OCI-M1 (cell line): Measurements from ENCODE around the gene SEC24C.
"Not testable (repeated sequence)": the region's sequence is repeated elsewhere in the genome, so short reads cannot be mapped to it uniquely, and the experiment has no call there.

Experiments used
- DNase-seq: peaks from one replicate; lab custom pipeline; 2025; lab: John Stamatoyannopoulos, UW

Gene SEC24C, protein sequence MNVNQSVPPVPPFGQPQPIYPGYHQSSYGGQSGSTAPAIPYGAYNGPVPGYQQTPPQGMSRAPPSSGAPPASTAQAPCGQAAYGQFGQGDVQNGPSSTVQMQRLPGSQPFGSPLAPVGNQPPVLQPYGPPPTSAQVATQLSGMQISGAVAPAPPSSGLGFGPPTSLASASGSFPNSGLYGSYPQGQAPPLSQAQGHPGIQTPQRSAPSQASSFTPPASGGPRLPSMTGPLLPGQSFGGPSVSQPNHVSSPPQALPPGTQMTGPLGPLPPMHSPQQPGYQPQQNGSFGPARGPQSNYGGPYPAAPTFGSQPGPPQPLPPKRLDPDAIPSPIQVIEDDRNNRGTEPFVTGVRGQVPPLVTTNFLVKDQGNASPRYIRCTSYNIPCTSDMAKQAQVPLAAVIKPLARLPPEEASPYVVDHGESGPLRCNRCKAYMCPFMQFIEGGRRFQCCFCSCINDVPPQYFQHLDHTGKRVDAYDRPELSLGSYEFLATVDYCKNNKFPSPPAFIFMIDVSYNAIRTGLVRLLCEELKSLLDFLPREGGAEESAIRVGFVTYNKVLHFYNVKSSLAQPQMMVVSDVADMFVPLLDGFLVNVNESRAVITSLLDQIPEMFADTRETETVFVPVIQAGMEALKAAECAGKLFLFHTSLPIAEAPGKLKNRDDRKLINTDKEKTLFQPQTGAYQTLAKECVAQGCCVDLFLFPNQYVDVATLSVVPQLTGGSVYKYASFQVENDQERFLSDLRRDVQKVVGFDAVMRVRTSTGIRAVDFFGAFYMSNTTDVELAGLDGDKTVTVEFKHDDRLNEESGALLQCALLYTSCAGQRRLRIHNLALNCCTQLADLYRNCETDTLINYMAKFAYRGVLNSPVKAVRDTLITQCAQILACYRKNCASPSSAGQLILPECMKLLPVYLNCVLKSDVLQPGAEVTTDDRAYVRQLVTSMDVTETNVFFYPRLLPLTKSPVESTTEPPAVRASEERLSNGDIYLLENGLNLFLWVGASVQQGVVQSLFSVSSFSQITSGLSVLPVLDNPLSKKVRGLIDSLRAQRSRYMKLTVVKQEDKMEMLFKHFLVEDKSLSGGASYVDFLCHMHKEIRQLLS

DNA sequence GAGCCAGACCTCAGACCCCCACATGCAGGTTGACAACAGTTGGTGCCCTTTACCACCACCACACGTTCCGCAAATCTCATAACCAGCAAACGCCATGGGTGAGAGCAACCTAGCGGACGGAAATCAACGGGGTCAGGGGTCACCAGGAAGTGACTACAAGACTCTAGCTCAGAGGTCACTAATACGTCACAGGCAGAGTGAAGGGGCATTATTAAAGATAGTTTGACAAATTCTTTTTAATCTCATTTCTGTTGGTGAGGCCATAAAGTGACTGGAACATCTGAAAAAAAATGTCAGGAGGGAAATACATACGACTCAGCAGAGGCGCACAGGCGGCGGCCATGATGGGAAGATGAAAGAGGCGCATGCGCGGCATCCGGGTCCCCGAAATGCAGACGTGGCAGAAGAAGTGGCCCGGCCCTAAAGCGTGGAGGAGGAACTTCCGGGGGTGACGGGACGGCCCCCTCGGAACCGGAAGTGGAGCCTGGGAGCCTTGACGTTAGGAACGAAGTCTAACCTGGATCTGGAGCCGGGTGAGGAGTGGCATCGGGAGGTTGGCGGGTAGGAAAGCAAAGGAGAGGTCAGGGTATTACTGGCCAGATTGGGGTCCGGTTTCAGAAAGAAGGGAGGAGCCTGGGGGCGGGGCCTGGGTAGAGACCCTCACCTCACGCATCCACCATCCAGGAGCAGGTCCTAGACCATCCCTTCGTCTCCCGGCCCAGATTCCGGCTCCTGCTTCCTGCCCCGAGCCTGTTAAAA is at the start of gene SEC24C:
Gene SEC24C (plus strand): TSS at position 468 of the 759 bp plus-strand sequence. CDS start 2,461 bp downstream, outside the sequence.
- DNase-seq, result peak; percentile 99

DNA sequence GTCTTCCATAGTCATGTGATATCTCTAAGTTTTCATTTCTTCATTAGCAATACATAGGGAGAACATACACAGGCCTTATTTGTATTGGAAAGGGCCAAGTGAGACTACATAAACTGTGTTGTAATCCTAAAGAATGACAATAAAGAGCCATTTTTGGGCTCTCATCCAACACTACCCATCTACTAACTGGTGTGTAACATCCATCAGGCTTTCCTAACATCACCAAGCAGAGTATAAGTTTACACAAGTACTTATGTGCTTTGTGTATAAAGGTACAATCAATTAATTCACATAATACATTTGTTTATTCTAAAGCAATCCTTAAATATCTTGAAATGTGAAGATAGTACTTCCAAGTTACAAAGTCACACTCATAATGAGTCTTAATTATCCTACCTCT is 48.9 kb upstream of the SEC24C start:
- DNase-seq, result not testable (repeated sequence)

DNA sequence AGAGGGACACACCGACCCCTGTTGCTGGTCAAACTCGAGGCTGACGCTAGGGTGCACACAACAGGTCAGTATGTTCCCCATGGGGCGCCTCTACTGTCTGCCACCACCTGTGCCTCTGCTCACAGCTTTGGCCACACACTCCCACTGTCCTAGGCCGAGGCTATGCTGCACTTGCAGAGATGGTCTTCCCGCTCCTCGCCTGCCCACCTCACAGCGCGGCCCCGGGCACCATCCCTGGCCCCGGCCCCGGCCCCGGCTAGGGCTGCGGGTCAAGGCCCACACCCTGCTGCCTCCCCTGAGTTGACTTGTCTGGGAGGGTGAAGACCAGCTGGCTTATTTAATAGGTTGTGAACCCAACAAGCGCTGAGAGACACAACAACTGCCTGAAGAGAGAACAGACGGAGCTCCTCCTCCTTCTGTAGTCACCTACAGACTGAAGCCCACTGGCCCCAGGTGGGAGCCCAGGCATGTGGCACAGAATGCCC is 46.5 kb upstream of the SEC24C start, which contains the start of gene AGAP5:
Gene AGAP5 (minus strand): TSS at position 435 of the 485 bp plus-strand sequence. CDS start 354 bp downstream, at position 81.
- not testable (repeated sequence) for DNase-seq

DNA sequence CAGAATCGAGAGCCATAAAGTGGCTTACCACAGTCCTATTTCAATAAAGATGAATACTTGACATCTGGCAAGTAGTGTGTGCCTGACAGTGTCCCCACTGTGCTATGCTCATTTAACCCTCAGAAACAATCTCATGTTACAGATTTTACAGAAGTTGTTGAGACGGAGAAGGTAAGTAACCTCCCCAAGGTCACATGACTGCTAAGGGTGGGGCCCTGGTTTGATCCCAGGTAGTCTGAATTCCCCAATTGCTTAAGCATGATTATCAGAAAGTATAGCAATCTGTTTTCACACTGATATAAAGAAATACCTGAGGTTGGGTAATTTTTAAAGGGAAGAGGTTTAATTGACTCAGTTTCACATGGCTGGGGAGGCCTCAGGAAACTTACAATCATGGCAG is 45.4 kb upstream of the SEC24C start:
- DNase-seq, result not testable (repeated sequence)

DNA sequence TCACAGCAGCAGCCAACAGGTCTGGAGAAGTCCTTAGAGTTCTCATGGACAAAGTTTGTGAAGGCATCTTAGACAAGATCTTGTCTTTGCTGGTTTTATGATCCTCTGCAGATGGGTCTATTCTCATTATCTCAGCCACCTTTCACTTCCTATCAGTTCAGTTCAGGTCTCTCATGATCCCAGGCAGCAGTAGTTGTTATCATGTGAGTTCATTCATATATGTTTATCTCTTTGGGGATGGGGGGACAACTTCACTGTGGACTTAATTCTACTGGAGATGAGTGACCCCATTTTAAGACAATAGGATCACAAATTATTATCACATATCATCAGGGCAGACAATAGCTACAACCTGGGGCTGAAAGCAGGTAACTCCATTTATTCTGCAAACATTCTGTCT is 40.2 kb upstream of the SEC24C start:
- DNase-seq, result not testable (repeated sequence)

DNA sequence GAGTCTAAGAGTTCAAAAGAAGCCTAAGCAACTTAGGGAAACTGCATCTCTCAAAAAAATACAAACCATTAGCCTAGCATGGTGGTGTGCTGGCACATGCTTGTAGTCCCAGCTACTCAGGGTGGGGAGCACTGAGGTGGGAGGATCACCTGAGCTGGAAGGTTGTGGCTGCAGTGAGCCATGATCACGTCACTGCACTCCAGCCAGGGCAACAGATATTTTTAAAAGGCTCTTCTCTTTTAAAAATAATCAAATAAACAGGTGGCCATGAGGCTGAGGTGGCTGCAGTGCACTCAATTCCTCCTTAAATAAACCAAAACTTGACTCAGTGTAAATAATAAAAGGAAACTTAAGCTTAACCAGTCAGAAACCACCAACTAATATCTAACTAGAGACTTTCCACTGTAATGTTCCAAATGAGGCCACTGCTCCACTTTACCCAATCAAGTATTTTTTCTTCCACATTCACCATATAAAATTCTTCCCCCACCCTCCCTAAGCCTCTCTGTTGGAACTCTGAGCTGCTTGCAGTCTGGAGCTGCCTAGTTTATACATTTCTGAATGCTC is 38.6 kb upstream of the SEC24C start:
- DNase-seq, result not testable (repeated sequence)

DNA sequence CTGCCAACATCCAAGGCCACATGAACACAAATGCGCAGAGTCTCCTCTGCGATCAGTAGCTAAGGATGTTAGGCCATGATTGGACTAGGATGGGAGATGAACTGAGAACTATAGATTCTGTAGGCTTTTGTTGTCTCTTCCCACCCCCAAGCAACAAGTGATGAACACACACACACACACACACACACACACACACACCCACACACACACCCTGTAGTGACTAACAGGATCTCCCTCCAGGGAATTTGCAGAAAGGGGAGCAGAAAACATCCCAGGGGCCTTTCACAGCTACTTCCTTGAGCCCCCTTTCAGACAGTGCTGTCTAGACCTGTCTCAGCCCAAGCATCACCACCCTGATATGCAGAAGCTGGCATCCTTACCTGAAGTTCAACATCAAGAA is 37.7 kb upstream of the SEC24C start:
- DNase-seq, result not testable (repeated sequence)

DNA sequence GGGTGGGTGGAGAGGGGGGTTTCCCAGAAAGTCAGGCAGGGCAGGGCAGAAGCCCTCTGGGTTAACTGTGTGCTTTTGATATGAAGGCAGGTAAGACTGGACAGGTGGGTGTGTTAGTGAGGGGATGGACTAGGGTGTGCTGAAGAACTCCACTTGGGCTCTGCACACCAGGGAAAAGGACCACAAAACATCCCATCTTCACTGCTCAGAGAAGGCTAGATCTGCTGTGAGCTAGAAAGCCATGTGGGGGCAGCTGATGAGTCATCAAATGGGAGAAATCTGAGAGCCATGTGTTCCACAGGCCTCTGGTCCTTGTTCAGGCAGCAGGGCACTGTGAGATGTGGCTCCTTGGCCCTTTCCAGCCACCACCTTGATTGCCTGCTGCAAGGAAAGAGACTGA is 36.5 kb upstream of the SEC24C start:
- DNase-seq, result not testable (repeated sequence)

DNA sequence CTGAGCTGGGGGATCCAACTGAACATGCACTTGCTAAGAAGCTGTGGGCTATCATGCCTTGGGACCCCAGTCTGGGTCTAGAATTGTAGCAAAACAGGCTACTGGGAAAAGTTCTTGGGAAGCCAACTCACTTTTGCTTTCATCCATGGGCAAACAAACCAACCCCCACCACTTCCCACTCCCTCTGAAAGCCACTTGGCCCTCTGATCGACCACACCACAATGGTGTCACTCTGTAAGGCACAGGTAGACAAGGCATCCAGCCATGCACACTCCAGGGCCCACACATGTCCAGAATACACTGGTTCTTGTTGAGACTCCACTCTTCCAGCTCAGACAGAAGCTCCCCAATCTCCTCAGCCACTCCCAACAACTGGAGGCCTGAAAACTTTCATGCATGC is 36.0 kb upstream of the SEC24C start:
- not testable (repeated sequence) for DNase-seq

DNA sequence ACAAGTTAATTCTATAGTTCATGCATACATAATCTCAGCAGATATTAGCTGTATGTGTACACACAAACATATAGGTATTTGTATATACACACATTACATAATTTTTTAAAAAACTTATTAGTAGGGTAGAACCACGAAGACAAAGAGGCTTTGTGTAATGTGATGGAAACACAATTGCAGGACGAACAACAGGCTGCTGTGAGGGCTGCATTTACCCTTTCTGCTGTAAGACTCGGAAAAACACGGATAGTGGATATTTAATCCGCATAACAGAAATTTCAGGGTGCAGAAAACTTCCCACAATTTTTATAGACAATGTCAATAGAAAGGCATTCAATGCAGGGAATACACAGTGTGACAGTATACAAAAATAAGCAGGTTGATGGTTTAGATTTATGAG is 32.5 kb upstream of the SEC24C start:
- not testable (repeated sequence) for DNase-seq

DNA sequence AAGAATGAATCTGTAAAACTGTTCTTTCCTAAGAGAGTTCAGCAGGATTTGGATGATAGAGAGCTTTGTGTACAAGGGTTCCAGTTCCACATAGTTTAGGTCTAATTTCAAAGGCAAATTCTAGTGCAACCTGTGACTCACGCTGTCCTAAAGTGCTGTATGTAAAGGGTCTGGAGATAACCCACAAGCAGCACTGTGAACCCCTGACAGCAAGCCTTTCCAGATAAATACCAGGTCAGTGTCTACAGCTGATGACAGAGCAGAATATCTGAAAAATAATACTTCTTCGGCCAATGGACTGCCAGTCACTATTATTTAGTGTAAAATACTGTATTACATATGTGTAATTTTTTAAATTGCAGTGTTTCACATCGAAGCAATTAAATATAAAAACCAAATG is 30.3 kb upstream of the SEC24C start:
- DNase-seq, result not testable (repeated sequence)

DNA sequence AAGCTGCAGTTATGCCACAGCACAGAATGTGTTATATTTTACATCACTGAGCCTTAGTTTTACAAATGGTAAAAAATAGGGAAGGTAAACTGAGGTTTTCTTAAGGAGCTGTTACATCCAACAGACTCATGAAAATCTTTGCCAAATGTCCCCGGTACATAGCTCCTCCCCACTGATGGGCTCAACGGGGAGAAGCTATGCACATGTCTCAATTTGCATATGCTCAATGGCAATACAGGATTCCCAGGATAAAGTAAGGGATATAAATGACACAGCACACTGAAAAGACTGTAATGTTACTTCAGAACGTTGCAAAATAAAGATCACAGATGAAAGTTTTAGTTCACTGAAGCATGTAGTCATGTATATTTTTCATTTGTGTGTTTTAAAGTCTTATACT is 29.7 kb upstream of the SEC24C start:
- not testable (repeated sequence) for DNase-seq

DNA sequence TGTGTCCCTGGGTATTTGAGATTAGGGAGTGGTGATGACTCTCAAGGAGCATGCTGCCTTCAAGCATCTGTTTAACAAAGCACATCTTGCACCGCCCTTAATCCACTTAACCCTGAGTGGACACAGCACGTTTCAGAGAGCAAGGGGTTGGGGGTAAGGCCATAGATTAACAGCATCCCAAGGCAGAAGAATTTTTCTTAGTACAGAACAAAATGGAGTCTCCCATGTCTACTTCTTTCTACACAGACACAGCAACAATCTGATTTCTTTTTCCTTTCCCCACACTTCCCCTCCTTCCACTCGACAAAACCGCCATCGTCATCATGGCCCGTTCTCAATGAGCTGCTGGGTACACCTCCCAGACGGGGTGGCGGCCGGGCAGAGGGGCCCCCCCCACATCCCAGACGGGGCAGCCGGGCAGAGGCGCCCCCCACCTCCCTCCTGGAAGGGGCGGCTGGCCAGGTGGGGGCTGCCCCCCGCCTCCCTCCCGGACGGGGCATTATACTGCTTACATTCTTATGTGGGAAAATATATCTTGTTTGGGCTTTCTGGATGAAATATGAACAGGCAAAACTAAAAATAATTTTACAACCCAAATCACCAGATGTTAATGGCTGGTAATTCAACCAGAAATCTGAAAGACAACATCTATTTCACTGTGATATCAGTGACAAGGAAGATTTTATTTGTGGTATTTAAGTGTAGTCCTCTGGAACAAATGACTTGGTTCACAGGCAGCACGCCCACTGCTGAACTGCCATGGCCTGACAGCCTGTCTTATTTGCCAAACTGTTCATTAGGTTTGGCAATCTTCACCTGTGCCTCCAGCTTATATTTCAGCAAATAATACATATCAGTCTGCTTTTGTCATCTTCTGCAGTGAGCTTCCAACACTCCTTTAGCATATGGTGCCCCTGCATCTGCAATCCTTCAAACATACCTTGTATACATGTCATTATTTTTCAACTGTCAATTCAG is 28.7 kb upstream of the SEC24C start:
- not testable (repeated sequence) for DNase-seq

DNA sequence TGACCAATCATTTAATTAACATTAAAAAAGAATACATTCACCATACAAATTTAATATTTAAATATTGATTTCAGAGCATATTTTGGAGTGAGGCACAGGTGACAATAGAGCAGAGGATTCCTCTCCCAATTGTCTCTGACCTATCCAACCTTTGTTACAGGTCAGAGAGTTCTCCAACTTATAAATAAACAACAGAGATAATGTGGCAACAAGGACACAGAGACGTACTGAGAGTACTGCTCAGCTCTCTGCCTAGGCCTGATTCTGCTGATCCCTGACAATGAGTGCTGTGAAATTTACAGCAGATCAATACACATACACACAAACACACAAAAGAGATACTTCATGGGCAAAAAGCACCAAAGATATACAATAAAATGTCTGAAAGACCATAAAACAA is 27.9 kb upstream of the SEC24C start:
- DNase-seq, result no peak

DNA sequence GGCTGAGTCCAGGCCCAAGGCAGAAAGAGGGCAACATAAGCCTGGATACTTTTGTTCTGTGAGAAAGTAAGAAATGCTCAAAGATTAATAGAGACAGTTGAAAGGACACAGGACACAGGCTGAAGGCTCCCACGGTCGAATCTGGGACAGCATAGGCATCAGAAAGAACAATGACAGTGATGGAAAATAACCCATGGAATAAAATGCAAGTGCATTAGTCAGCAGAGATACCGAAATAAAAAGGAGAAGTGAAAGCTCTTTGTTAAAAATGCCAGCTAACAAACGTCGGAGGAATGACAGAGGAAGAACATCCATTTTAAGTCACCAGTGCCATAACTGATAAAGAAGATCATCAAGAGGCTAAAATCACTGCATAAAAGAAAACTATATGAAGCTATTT is 26.6 kb upstream of the SEC24C start:
- peak; percentile 77 for DNase-seq

DNA sequence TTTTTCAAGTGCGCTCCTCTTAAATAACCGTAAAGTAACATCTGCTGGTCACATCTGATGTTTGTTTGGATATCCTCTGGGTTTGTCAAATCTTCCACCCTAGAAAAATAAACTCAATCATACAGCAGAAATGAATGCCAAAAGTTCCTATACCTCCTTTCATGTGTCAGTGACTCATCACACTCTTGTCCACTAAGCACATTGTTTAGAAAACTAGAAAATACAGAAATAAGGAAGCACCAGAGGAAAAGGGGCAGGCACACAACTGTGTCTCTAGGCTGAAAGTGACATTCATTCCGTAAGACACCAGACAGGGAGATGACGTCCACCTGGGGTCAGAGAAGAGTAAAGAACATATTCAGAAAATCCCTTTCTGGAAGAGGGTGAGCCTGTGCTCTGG is 23.6 kb upstream of the SEC24C start:
- not testable (repeated sequence) for DNase-seq

DNA sequence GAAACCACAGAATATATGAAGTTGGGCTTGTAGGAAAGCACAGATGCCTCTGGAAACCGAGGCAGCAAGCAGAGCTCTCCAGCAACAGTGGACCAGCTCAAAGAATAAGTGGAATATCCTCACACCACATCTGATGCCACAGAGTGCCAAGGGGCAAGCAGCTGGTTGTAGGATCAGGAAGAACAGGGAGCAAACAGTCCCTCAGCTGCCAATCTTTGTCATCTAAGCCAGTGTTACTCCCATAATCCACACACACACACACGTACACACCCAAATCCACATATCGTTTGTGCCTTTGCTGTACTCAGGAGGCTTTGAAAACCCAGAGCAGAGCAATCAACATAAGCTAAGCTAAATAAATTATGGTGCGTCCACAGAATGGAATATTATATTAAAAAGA is 20.7 kb upstream of the SEC24C start:
- DNase-seq, result no peak

DNA sequence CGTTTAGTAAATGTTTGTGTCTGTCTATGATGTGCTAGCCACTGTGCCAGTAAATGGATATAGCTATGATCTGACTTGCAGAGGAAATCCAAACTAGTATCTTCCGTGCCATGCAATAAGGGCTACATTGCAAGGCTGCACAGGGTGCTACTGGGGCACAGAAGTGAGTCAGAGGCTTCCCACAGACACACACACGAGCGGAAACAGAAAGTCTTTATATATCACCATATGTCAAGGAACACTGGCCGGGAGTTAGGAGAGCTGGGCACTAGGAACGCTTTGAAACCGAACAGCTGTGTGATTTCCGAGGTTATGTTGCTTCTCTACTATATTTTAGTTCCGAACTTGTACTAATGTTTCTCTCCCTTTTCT is 14.4 kb upstream of the SEC24C start:
- not testable (repeated sequence) for DNase-seq

DNA sequence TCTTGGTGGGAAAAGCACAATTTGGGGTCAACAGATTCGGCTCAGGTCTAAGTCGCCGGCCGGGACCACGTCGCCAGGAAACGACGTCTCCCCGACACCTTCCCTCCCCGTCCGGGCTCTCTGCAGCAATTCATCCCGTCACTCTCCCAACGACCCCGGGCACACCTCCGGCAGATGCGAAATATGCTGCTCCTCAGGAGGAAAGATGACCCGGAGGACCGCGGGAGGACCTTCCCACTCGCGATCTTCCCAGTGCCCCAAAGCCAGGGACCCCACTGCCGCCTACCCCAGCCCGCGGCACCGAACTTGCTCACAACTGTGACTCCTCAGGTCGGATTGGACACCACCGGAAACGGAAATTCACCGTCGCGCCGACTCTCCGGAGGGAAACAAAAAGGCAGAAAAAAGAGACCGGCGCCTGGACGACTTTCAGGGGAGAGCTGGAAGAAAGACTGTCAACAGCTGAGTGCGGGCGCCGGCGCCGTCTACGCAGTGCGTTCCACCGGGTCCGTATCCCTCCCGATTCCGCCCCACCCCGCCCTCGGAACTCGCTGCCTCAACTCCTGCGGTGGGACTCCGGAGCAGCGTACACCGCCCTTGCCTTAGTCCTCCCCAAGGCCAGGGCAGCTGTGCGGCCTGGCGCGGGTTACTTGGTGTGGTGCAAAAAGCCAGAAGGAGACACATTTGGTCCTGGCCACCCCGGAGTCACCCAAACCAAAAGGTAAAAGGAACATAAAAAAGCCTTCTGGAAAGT is 13.8 kb upstream of the SEC24C start:
- peak; percentile 96 for DNase-seq
